Heart left ventricle (tissue), 16 donors: Measurements from ENCODE around the gene CENPX. TPM values are rescaled to one million over a fixed set of nuclear protein-coding genes. Genes with fewer than 3 reads are reported as not detected.

Source experiments
- ATAC-seq, 4 donors: fragments of 200-7000 bp; cut with Tn5 transposase; one replicate each; pipeline ENCODE4 v1.9.1; 2020 to 2022; ENCODE audit warnings: moderate library complexity in 4 of 4, mild to moderate bottlenecking in 3 of 4, moderate number of reproducible peaks in 1 of 4
- DNase-seq, 5 donors: peaks; one replicate each; pipeline ENCODE4 v3.0.0-alpha.2; 2020
- H3K27ac ChIP-seq, 12 donors: fragments of 200-600 bp; sonication (generic) in 4 of 12; one replicate each; pipeline versions ENCODE4 v1.5.0 to v1.8.0; 2016 to 2022; ENCODE audit warnings: mild to moderate bottlenecking in 2 of 12
- H3K27me3 ChIP-seq, 9 donors: fragments of 200-600 bp; sonication (generic) in 2 of 9; one replicate each; pipeline versions ENCODE4 v1.5.1 to v1.8.0; 2016 to 2022; ENCODE audit warnings: mild to moderate bottlenecking in 3 of 9
- H3K36me3 ChIP-seq, 9 donors: fragments of 200-600 bp; sonication (generic) in 2 of 9; one replicate each; pipeline versions ENCODE4 v1.5.0 to v1.8.0; 2018 to 2022; ENCODE audit warnings: mild to moderate bottlenecking in 2 of 9
- H3K4me1 ChIP-seq, 12 donors: fragments of 200-600 bp; sonication (generic) in 4 of 12; one replicate each; pipeline versions ENCODE4 v1.5.0 to v1.8.0; 2016 to 2022; ENCODE audit warnings: mild to moderate bottlenecking in 3 of 12
- H3K4me3 ChIP-seq, 12 donors: fragments of 200-600 bp; sonication (generic) in 4 of 12; one replicate each; pipeline versions ENCODE4 v1.5.0 to v1.8.0; 2017 to 2022; ENCODE audit warnings: mild to moderate bottlenecking in 9 of 12, moderate library complexity in 4 of 12
- H3K9me3 ChIP-seq, 12 donors: fragments of 200-600 bp; sonication (generic) in 4 of 12; one replicate each; pipeline versions ENCODE4 v1.5.0 to v1.8.0; 2016 to 2022; ENCODE audit warnings: mild to moderate bottlenecking in 1 of 12
- POLR2A ChIP-seq, 2 donors: fragments of 450-650 bp; IDR thresholded peaks; one replicate each; pipeline ENCODE4 v1.6.1; 2017; ENCODE audit warnings: antibody characterized with exemption in 2 of 2, mild to moderate bottlenecking in 2 of 2, moderate library complexity in 2 of 2
- WGBS, 4 donors: extraction: QIAGEN DNeasy Blood & Tissue Kit in 2 of 4; methylation state at CpG; one replicate each; pipeline versions ENCODE4 v1.1.5 to v1.1.7; 2013 to 2018; 5-methylcytosine and 5-hydroxymethylcytosine counted together
- intact Hi-C, 10 donors: fragments of 100-400 bp; cut with DNase I; formaldehyde crosslinking; loops; one replicate each; pipeline versions ENCODE4 v1.11.1 to v1.14.2; 2022
- polyA plus RNA-seq, 2 donors: library from polyadenylated mRNA; stranded (reverse); fragments of 200-250 nt; gene quantifications; one replicate each; pipeline ENCODE4 v1.2.3, GENCODE V29; 2013
- total RNA-seq, 9 donors: library from RNA; depleted of rRNA in 2 of 9; stranded (reverse); fragments of >200 nt in 2 of 9; fragmentation: NEBNext Ultra II Directional in 3 of 9; extraction: Animal tissue kit (Norgen Biotek cat#: 25700) in 3 of 9; gene quantifications; one replicate each; pipeline versions ENCODE4 v1.1.0 to v1.2.4, GENCODE V29; 2016 to 2023
- TF ChIP-seq, protein P1 (sequence below), 12 donors: fragments of 200-600 bp; sonication (generic) in 4 of 12; IDR thresholded peaks; one replicate each; pipeline versions ENCODE4 v1.5.0 to v1.8.0; 2018 to 2022; ENCODE audit warnings: antibody characterized with exemption in 12 of 12, mild to moderate bottlenecking in 5 of 12
- donor health status: ischemic (EF 13 %, LVEDD 7.1; RV severe dilation, severe dysfunction).
- donor health status: healthy with polysubstance abuse.
- donor health status: DM: no; HTN: yes; CAD: no.
- donor health status: DM: no; HTN: no; CAD: no.
- donor health status: ischemic (EF 25% LVEDD 6.9; RV normal size, moderate dysfunction).
- donor health status: ischemic (EF 25% LVEDD 5.7; RV mildly dilated, moderate dysfunction).
- donor health status: healthy.
- donor health status: DM: yes; HTN: yes; CAD: no.
- donor health status: ischemic (EF 35%, LVEDD 5.7; RV mildly dilated, moderate dysfunction).
- donor health status: nonischemic (EF 11% LVEDD 7.7; RV severe dilation, severe dysfunction).
- donor health status: DM: yes; HTN: yes; CAD: no.
- donor health status: PGD.
- donor health status: ischemic (EF 29% LVEDD 5.4; RV normal size, mild dysfunction).
- donor health status: nonischemic (EF 23%, LVEDD 6.1; RV moderate dilation, normal function).

The CENPX gene
- total and polyA plus RNA-seq, 11 donors, result 16.8 to 126 (median 29.2) TPM

DNA sequence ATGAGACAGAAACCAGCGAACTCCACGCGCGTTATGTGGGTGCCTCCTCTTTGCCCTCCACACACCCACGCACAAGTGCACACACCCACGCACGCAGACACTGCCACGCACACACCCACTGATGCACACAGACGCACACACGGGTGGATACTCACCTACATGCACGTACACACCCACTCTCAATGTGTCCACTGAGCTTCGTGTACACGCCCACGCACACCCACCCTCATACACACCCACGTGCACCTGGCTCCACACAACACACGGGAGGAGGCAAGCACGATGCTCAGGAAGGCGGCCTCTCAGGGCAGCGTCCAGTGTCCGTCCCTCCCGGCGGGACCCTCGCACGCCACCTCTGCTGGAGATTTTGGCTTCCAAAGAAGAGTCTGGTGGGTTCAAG, 24.7 kb upstream of the CENPX start:
- no peaks in the 10 kb centered on the region for H3K27me3 ChIP-seq
- peaks cover 0 to 35% (median 8%) of the 10 kb centered on the region in 9 donors for H3K36me3 ChIP-seq
- no peak overlapping the region for H3K27ac ChIP-seq
- peaks cover 1 to 22% (median 12%) of the 10 kb centered on the region in 12 donors for H3K4me1 ChIP-seq
- TF ChIP-seq, protein P1, sequence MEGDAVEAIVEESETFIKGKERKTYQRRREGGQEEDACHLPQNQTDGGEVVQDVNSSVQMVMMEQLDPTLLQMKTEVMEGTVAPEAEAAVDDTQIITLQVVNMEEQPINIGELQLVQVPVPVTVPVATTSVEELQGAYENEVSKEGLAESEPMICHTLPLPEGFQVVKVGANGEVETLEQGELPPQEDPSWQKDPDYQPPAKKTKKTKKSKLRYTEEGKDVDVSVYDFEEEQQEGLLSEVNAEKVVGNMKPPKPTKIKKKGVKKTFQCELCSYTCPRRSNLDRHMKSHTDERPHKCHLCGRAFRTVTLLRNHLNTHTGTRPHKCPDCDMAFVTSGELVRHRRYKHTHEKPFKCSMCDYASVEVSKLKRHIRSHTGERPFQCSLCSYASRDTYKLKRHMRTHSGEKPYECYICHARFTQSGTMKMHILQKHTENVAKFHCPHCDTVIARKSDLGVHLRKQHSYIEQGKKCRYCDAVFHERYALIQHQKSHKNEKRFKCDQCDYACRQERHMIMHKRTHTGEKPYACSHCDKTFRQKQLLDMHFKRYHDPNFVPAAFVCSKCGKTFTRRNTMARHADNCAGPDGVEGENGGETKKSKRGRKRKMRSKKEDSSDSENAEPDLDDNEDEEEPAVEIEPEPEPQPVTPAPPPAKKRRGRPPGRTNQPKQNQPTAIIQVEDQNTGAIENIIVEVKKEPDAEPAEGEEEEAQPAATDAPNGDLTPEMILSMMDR (IDR thresholded peaks at IDR 0.05), result no peak
- no peak for TF ChIP-seq POLR2A (IDR thresholded peaks at IDR 0.05)
- peak in 1 of 5 donors; percentile 16 for DNase-seq
- intact Hi-C loops, result no loop called here
- ATAC-seq, result no peak
- no peaks in the 10 kb centered on the region for H3K9me3 ChIP-seq
- H3K4me3 ChIP-seq, result no peak overlapping the region
- 90 to 96% (median 91%) methylated on average over 24 of the region's 24 CpGs for WGBS, 4 donors

DNA sequence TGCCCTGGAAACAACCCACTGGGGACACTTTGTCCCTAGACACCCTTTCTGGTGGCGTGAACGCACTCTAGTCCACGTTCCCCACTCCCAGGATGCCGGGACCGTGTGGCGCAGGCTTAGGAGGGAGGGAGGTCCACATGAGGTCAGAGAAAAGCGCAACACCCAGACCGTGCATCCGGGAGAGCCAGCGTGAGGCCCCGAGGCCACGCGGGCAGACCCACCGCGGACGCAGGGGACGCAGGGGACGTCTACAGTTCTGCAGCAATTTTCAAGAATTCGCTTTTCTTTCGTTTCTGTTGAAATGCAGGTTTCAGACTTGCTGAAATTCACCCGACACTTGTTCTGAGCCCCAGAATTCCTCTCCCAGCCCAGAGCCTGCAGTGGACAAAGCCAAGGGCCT, 24.2 kb upstream of the CENPX start:
- WGBS, 4 donors, result 88 to 92% (median 90%) methylated on average over 21 of the region's 21 CpGs
- ATAC-seq, result no peak
- no peaks in the 10 kb centered on the region for H3K27me3 ChIP-seq
- H3K36me3 ChIP-seq, result peaks cover 0 to 35% (median 8%) of the 10 kb centered on the region in 9 donors
- no peaks in the 10 kb centered on the region for H3K9me3 ChIP-seq
- no peak for DNase-seq
- no peak overlapping the region for H3K27ac ChIP-seq
- TF ChIP-seq POLR2A (IDR thresholded peaks at IDR 0.05), result no peak
- TF ChIP-seq, protein P1 (IDR thresholded peaks at IDR 0.05), result no peak
- intact Hi-C loops, result loop anchor here in 1 of 10 donors (1.0 kb wide), 1 partner anchor 26 kb away; no protein-coding TSS in a partner anchor
- peaks cover 0 to 20% (median 10%) of the 10 kb centered on the region in 12 donors for H3K4me1 ChIP-seq
- H3K4me3 ChIP-seq, result no peak overlapping the region

DNA sequence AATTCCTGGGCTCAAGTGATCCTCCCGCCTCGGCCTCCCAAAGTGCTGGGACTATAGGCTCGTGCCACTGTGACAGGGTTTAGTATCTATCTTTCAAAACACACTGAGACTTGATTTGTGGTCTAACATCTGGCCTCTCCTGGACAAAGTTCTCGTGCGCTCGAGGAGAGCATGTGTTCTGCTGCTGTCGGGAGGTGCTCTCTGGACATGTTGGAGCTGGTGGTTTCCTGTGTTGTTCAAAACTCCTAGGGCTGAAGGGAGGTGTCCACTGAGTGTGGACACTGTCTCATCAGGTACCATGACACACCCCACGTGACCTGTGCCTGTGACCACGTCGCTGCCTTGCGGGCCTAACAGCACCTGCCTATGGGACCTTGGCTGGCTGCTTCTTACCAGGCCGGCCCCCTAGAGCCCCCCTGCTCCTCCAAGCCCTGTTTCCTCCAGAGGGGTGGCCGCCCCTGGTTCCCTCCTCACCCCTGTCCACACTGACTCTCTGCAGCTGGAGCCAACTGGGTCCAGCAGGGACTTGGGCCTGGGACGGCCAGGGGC, 23.3 kb upstream of the CENPX start:
- WGBS, 4 donors, result 73 to 90% (median 83%) methylated on average over 12 to 14 of the region's 14 CpGs
- Histone ChIP-seq H3K4me1 (peaks cover 0 to 17% (median 10%) of the 10 kb centered on the region in 12 donors), H3K4me3 (no peak overlapping the region), H3K9me3 (no peaks in the 10 kb centered on the region), H3K36me3 (peaks cover 0 to 35% (median 8%) of the 10 kb centered on the region in 9 donors), H3K27ac (no peak overlapping the region), H3K27me3 (no peaks in the 10 kb centered on the region)
- intact Hi-C loops, result loop anchor here in 1 of 10 donors (1.0 kb wide), 1 partner anchor 27 kb away; no protein-coding TSS in a partner anchor
- ATAC-seq, result no peak
- TF ChIP-seq, protein P1 (IDR thresholded peaks at IDR 0.05), result no peak
- no peak for TF ChIP-seq POLR2A (IDR thresholded peaks at IDR 0.05)
- DNase-seq, result no peak

DNA sequence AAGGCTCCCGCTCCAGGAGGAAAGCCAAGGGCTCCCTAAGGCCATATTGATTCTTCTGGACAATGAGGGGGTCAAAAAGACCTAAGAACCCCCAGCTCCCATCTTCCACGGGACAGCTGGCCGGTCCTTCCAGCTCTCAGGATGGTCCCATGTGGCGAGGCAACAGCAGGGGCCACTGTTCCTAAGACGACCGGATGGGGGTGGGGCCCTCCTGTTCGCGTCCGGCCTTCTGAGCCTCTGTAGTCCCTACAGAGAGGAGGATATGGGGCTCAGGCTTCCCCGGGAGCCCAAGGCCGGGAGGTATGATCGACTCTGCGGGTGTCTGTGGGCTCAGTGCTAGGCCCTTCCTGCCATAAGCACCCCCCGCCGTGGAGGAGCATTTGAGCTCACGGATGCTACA, 20.8 kb upstream of the CENPX start:
- Histone ChIP-seq H3K27me3 (no peaks in the 10 kb centered on the region), H3K4me1 (peaks cover 0 to 6% (median 0%) of the 10 kb centered on the region in 12 donors), H3K9me3 (no peaks in the 10 kb centered on the region), H3K27ac (no peak overlapping the region), H3K36me3 (peaks cover 0 to 18% (median 2%) of the 10 kb centered on the region in 9 donors), H3K4me3 (no peak overlapping the region)
- ATAC-seq (no peak), DNase-seq (no peak)
- 54 to 65% (median 64%) methylated on average over 12 to 16 of the region's 16 CpGs for WGBS, 4 donors
- intact Hi-C loops, result no loop called here
- TF ChIP-seq, protein P1 (IDR thresholded peaks at IDR 0.05), result no peak
- TF ChIP-seq POLR2A (IDR thresholded peaks at IDR 0.05), result no peak
